ENCODE data around the gene HTT. TPM values are rescaled to one million over a fixed set of nuclear protein-coding genes. Genes with fewer than 3 reads are reported as not detected.

HTT gene
- total RNA-seq, 2 experiments from 2014 or later = 56.9 to 62.6 TPM

- Histone ChIP-seq H3K4me3 (ENCODE audit: low read length) (no peak overlapping the region), H3K4me1 (ENCODE audit: insufficient read depth, low read length) (no peaks in the 10 kb centered on the region), H3K27ac (ENCODE audit: low read depth in 1 of 2, low read length in 2 of 2) (no peak overlapping the region), H3K36me3 (ENCODE audit: insufficient read depth, low read length) (no peaks in the 10 kb centered on the region), H3K9me3 (ENCODE audit: control insufficient read depth in 1 of 2, insufficient read depth in 1 of 2, low read length in 2 of 2) (no peaks in the 10 kb centered on the region), H3K27me3 (ENCODE audit: control insufficient read depth in 1 of 2, insufficient read depth in 2 of 2, low read length in 2 of 2) (peaks cover 0 to 2% of the 10 kb centered on the region in 2 experiments)
- ChIA-PET CTCF (no interaction called here), POLR2A (no interaction called here)
- TF ChIP-seq, protein P1, sequence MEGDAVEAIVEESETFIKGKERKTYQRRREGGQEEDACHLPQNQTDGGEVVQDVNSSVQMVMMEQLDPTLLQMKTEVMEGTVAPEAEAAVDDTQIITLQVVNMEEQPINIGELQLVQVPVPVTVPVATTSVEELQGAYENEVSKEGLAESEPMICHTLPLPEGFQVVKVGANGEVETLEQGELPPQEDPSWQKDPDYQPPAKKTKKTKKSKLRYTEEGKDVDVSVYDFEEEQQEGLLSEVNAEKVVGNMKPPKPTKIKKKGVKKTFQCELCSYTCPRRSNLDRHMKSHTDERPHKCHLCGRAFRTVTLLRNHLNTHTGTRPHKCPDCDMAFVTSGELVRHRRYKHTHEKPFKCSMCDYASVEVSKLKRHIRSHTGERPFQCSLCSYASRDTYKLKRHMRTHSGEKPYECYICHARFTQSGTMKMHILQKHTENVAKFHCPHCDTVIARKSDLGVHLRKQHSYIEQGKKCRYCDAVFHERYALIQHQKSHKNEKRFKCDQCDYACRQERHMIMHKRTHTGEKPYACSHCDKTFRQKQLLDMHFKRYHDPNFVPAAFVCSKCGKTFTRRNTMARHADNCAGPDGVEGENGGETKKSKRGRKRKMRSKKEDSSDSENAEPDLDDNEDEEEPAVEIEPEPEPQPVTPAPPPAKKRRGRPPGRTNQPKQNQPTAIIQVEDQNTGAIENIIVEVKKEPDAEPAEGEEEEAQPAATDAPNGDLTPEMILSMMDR (IDR thresholded peaks at IDR 0.05) = no peak
- Mint-ChIP-seq H3K4me3 (no peak overlapping the region), H3K9me3 (no peaks in the 10 kb centered on the region), H3K27me3 (no peaks in the 10 kb centered on the region), H3K4me1 (ENCODE audit: low read depth) (no peaks in the 10 kb centered on the region), H3K27ac (no peak overlapping the region), H3K36me3 (ENCODE audit: low read depth) (peaks cover 2% of the 10 kb centered on the region)
- no peak for ATAC-seq (ENCODE audit: poor library complexity)
- DNase-seq = no peak
- intact Hi-C loops (cut with DNase I, micrococcal nuclease) = no loop called here
These were observed 187.1 kb downstream of the HTT start for GRCh38 chr4:3261411-3262207.

GRCh38 chr4:3262208-3263052 is 187.9 kb downstream of the HTT start:
- Mint-ChIP-seq H3K36me3 (ENCODE audit: low read depth) (no peaks in the 10 kb centered on the region), H3K9me3 (no peaks in the 10 kb centered on the region), H3K4me1 (ENCODE audit: low read depth) (no peaks in the 10 kb centered on the region), H3K4me3 (no peak overlapping the region), H3K27ac (no peak overlapping the region), H3K27me3 (no peaks in the 10 kb centered on the region)
- ChIA-PET CTCF (no interaction called here), POLR2A (no interaction called here)
- Histone ChIP-seq H3K4me3 (ENCODE audit: low read length) (no peak overlapping the region), H3K4me1 (ENCODE audit: insufficient read depth, low read length) (no peaks in the 10 kb centered on the region), H3K27ac (ENCODE audit: low read depth in 1 of 2, low read length in 2 of 2) (no peak overlapping the region), H3K9me3 (ENCODE audit: control insufficient read depth in 1 of 2, insufficient read depth in 1 of 2, low read length in 2 of 2) (no peaks in the 10 kb centered on the region), H3K36me3 (ENCODE audit: insufficient read depth, low read length) (no peaks in the 10 kb centered on the region), H3K27me3 (ENCODE audit: control insufficient read depth in 1 of 2, insufficient read depth in 2 of 2, low read length in 2 of 2) (peaks cover 0 to 2% of the 10 kb centered on the region in 2 experiments)
- peak in 1 of 14 experiments; percentile 0 for DNase-seq
- ATAC-seq (ENCODE audit: poor library complexity) = no peak
- TF ChIP-seq, protein P1 (IDR thresholded peaks at IDR 0.05) = no peak
- intact Hi-C loops (cut with DNase I, micrococcal nuclease) = no loop called here

GRCh38 chr4:3263053-3263875 is 188.8 kb downstream of the HTT start:
- Mint-ChIP-seq H3K4me3 (no peak overlapping the region), H3K27me3 (no peaks in the 10 kb centered on the region), H3K9me3 (no peaks in the 10 kb centered on the region), H3K36me3 (ENCODE audit: low read depth) (no peaks in the 10 kb centered on the region), H3K27ac (no peak overlapping the region), H3K4me1 (ENCODE audit: low read depth) (no peaks in the 10 kb centered on the region)
- Histone ChIP-seq H3K4me1 (ENCODE audit: insufficient read depth, low read length) (no peaks in the 10 kb centered on the region), H3K36me3 (ENCODE audit: insufficient read depth, low read length) (no peaks in the 10 kb centered on the region), H3K4me3 (ENCODE audit: low read length) (no peak overlapping the region), H3K27me3 (ENCODE audit: control insufficient read depth in 1 of 2, insufficient read depth in 2 of 2, low read length in 2 of 2) (peaks cover 0 to 2% of the 10 kb centered on the region in 2 experiments), H3K27ac (ENCODE audit: low read depth in 1 of 2, low read length in 2 of 2) (no peak overlapping the region), H3K9me3 (ENCODE audit: control insufficient read depth in 1 of 2, insufficient read depth in 1 of 2, low read length in 2 of 2) (no peaks in the 10 kb centered on the region)
- ATAC-seq (ENCODE audit: poor library complexity) (no peak), DNase-seq (peak in 1 of 14 experiments; percentile 0)
- ChIA-PET POLR2A (no interaction called here), CTCF (no interaction called here)
- TF ChIP-seq, protein P1 (IDR thresholded peaks at IDR 0.05) = no peak
- intact Hi-C loops (cut with DNase I, micrococcal nuclease) = no loop called here
